HG03045 (cell line): ENCODE measurements around the gene TUBA1B.
"Not testable (repeated sequence)": the region's sequence is repeated elsewhere in the genome, so short reads cannot be mapped to it uniquely, and the experiment has no call there.

Experiments
- ATAC-seq: cut with Tn5 transposase; IDR thresholded peaks from one replicate; pipeline ENCODE4 v1.9.1; 2021; ENCODE audit warnings: mild to moderate bottlenecking, moderate library complexity; ENCODE audit not compliant: unreplicated experiment

The TUBA1B gene

GRCh38 chr12:49127971-49128370 is 3.2 kb downstream of the TUBA1B start:
- ATAC-seq = not testable (repeated sequence)

- no peak for ATAC-seq
Observed at GRCh38 chr12:49126852-49127763, 4.1 kb downstream of the TUBA1B start.

- ATAC-seq = no peak
Observed at GRCh38 chr12:49121047-49121696, 10.0 kb downstream of the TUBA1B start.

GRCh38 chr12:49111206-49111605 is 20.0 kb downstream of the TUBA1B start:
- ATAC-seq = peak; percentile 0

GRCh38 chr12:49110464-49111155 is 20.6 kb downstream of the TUBA1B start, which contains the start of gene LMBR1L:
Gene LMBR1L (minus strand): TSS chr12:49110847. CDS start chr12:49110555, 292 bp downstream.
- ATAC-seq = peak; percentile 98

- no peak for ATAC-seq
Observed at GRCh38 chr12:49109641-49110463, 21.3 kb downstream of the TUBA1B start.

GRCh38 chr12:49108958-49109404 is 22.2 kb downstream of the TUBA1B start:
- no peak for ATAC-seq

- no peak for ATAC-seq
Observed at GRCh38 chr12:49105504-49106084, 25.6 kb downstream of the TUBA1B start.

GRCh38 chr12:49104822-49105221 is 26.4 kb downstream of the TUBA1B start:
- no peak for ATAC-seq

- ATAC-seq = no peak
Observed at GRCh38 chr12:49100380-49100779, 30.8 kb downstream of the TUBA1B start.

- no peak for ATAC-seq
Observed at GRCh38 chr12:49098703-49099102, 32.5 kb downstream of the TUBA1B start.

GRCh38 chr12:49098035-49098451 is 33.2 kb downstream of the TUBA1B start:
- no peak for ATAC-seq

GRCh38 chr12:49097381-49097780 is 33.8 kb downstream of the TUBA1B start:
- ATAC-seq = no peak

- ATAC-seq = no peak
Observed at GRCh38 chr12:49094975-49095365, 36.2 kb downstream of the TUBA1B start.

GRCh38 chr12:49094160-49094974 is 36.8 kb downstream of the TUBA1B start, which contains the start of gene DHH:
Gene DHH (minus strand): TSS chr12:49094801. CDS start chr12:49094512, 289 bp downstream.
- ATAC-seq = no peak

- ATAC-seq = no peak
Observed at GRCh38 chr12:49093792-49094159, 37.4 kb downstream of the TUBA1B start.

- ATAC-seq = no peak
Observed at GRCh38 chr12:49092816-49093406, 38.3 kb downstream of the TUBA1B start.

GRCh38 chr12:49092086-49092815 is 38.9 kb downstream of the TUBA1B start:
- no peak for ATAC-seq
